ENCODE results near the gene PRKCD.

The PRKCD gene

GRCh38 chr3:53151465-53151864 lies 9.5 kb upstream of the PRKCD start:
- no peak overlapping the region for H3K4me3 ChIP-seq (ENCODE audit: low read depth, low read length)
- DNase-seq (ENCODE audit: low read depth), result no peak
- TF ChIP-seq CTCF (conservative IDR thresholded peaks at IDR 0.05; ENCODE audit: low read depth, low read length), result no peak

DNA sequence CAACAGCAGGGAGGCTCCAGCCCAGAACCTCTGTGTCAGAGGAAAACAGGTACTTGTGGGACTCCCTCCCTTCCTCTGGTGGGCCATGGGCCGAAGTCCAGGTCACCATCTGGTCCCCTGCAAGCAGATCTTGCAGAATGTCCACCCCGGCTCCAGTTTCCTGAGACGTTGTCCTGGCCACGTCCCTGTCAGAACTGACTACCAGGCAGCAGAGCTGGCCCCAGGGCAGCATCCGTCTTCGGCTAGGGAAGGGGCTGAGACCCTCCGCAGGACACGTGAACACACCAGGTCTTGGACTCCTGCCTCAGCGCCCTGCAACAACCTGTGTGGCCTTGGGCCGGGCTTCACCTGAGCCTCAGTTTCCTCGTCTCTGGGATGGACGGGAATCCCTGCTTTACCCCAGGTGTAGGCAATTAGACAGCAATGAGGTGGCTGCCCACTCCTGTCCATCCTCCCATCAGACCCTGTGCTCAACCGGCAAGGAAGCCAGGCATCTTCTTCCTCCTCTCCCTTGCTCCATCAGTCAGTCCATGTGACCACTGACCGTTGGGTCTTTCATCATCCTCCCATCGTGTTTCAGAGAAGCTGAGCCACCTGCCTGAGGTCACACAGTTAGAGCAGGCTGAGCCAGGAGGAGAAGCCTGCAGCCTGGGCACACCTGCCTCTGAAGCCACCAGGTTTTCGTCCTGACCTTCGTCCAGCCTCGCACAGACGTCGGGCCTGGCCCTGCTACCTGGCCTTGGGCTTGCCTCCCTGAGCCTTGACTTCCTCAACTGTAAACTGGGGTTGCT lies 8.9 kb upstream of the PRKCD start:
- H3K4me3 ChIP-seq (ENCODE audit: low read depth, low read length), result no peak overlapping the region
- TF ChIP-seq CTCF (conservative IDR thresholded peaks at IDR 0.05; ENCODE audit: low read depth, low read length), result no peak
- DNase-seq (ENCODE audit: low read depth), result no peak

- DNase-seq (ENCODE audit: low read depth), result no peak
- H3K4me3 ChIP-seq (ENCODE audit: low read depth, low read length), result no peak overlapping the region
- no peak for TF ChIP-seq CTCF (conservative IDR thresholded peaks at IDR 0.05; ENCODE audit: low read depth, low read length)
Observed at GRCh38 chr3:53153264-53153823, 7.7 kb upstream of the PRKCD start.

DNA sequence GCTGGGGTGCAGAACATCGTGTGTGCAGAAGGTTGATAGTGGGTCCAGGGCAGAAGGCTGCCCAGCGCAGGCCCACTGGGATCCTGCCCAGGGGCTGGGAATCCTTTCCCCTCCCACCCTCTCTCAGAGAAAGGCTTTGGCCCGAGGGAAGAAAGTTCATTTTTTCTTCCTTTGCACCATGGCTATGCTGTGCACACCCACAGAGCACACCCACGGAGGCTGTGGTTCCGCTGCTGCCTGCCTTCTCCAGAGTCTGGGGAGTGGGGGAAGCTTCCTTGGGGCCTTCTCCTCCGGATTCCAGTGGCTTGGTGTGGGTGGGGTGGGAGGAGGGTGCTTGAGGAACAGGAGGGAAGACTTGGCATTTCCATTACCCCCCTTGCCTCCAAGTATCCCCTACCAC lies 7.0 kb upstream of the PRKCD start:
- no peak overlapping the region for H3K4me3 ChIP-seq (ENCODE audit: low read depth, low read length)
- no peak for TF ChIP-seq CTCF (conservative IDR thresholded peaks at IDR 0.05; ENCODE audit: low read depth, low read length)
- no peak for DNase-seq (ENCODE audit: low read depth)

- no peak for DNase-seq (ENCODE audit: low read depth)
- no peak overlapping the region for H3K4me3 ChIP-seq (ENCODE audit: low read depth, low read length)
- TF ChIP-seq CTCF (conservative IDR thresholded peaks at IDR 0.05; ENCODE audit: low read depth, low read length), result no peak
Observed at GRCh38 chr3:53154881-53155285, 6.1 kb upstream of the PRKCD start.

- TF ChIP-seq CTCF (conservative IDR thresholded peaks at IDR 0.05; ENCODE audit: low read depth, low read length), result no peak
- DNase-seq (ENCODE audit: low read depth), result no peak
- no peak overlapping the region for H3K4me3 ChIP-seq (ENCODE audit: low read depth, low read length)
Observed at GRCh38 chr3:53155760-53156159, 5.2 kb upstream of the PRKCD start.

- DNase-seq (ENCODE audit: low read depth), result no peak
- H3K4me3 ChIP-seq (ENCODE audit: low read depth, low read length), result no peak overlapping the region
- no peak for TF ChIP-seq CTCF (conservative IDR thresholded peaks at IDR 0.05; ENCODE audit: low read depth, low read length)
Observed at GRCh38 chr3:53156368-53156834, 4.6 kb upstream of the PRKCD start.
